ENCODE data around the gene NR5A2.
A peak's percentile ranks its signal among the peaks of the same experiment; 100 is the strongest.

The NR5A2 gene

DNA sequence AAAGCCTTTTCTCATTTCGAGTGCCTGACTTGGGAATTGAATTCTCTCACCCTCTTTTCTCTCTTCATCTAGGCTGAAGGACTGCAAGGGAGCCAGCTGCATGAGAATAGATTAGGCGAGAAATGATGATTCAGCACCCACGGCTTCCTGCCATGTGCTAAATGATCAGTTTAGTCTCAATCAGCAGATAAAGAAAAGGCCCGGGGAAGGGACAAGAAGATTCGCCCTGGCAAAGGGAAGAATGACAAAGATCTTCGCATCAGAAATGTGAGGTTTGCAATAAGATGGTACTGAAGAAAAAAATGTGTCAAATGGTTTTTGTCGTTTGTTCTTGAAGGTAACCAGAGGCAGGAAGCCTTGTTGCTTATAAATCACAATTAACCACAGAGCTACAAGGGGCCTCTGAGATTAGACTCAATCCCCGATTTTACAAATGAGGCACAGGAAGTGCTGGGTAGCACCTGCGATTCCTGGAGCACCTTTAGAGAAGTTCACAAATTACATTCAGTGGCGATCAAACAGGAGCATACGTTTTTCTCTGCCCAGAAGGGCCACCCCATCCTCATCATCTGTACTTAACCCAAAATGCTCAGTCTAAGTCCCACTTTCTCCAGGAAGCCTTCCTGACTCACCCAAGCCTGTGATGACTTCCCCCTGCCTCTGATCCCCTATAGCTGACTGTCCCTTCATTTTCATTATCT lies 198.9 kb downstream of the NR5A2 start:
- H3K4me3 Mint-ChIP-seq: peak overlapping the region; percentile 61
- peaks cover 3% of the 10 kb centered on the region for H3K27me3 Mint-ChIP-seq
- peak overlapping the region; percentile 2 for H3K27ac Mint-ChIP-seq
- H3K9me3 Mint-ChIP-seq (ENCODE audit: low read depth): no peaks in the 10 kb centered on the region
- H3K4me1 Mint-ChIP-seq (ENCODE audit: low read depth): peaks cover 17% of the 10 kb centered on the region
- H3K36me3 Mint-ChIP-seq: no peaks in the 10 kb centered on the region

DNA sequence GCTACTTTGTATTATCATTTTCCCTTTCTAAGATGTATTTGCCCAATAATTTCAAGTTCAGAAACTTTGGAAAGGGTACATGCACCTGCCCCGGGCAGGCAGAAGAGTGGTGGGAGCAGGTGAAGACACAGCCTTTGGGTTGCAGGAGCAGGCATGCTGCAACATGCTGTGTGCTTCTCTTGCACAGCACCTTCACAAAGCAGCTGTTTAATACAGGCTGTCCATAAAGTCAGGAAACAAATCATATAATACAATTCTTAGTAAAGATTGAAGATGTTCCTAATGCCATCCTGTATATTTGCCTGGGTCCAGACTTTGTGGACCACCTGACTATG lies 199.4 kb downstream of the NR5A2 start:
- Mint-ChIP-seq H3K4me3 (peak overlapping the region; percentile 61), H3K4me1 (ENCODE audit: low read depth) (peaks cover 17% of the 10 kb centered on the region)

More for the DNA sequence above, 199.4 kb downstream of the NR5A2 start:
- Mint-ChIP-seq H3K27ac (no peak overlapping the region), H3K36me3 (no peaks in the 10 kb centered on the region), H3K9me3 (ENCODE audit: low read depth) (no peaks in the 10 kb centered on the region), H3K27me3 (no peaks in the 10 kb centered on the region)
